ENCODE measurements around the gene GJB6. TPM values are rescaled to one million over a fixed set of nuclear protein-coding genes. Genes with fewer than 3 reads are reported as not detected.

Gene GJB6
- total RNA-seq, 5 donors from 2014 or later (not counting 1 experiment from before 2014, with no cell fraction given), result 1.1 to 5.2 (median 2.9) TPM

- ChIA-PET CTCF (interaction anchor here in 1 of 2 donors (0.7 kb wide), 1 partner anchor 74 kb away, joined by 8 read pairs; no protein-coding TSS in a partner anchor), POLR2A (no interaction called here)
- Mint-ChIP-seq H3K27me3 (peaks cover 7 to 19% of the 10 kb centered on the region in 2 donors), H3K36me3 (no peaks in the 10 kb centered on the region), H3K9me3 (no peaks in the 10 kb centered on the region), H3K4me3 (no peak overlapping the region), H3K27ac (no peak overlapping the region), H3K4me1 (no peaks in the 10 kb centered on the region)
- H3K27ac ChIP-seq (ENCODE audit: low read length), result no peak overlapping the region
- H3K4me1 ChIP-seq (ENCODE audit: control insufficient read depth in 1 of 2, extremely low read depth in 1 of 2, insufficient read depth in 2 of 2, low read length in 2 of 2), result no peaks in the 10 kb centered on the region
- no peak for ATAC-seq (replicated peaks in 1 of 4)
- no peaks in the 10 kb centered on the region for H3K9me3 ChIP-seq
- 87% methylated on average over 6 of the region's 9 CpGs for WGBS (ENCODE audit: insufficient coverage)
- no peak overlapping the region for H3K4me3 ChIP-seq (ENCODE audit: control insufficient read depth in 1 of 2, extremely low read depth in 1 of 2, low read length in 1 of 2)
- peaks cover 0 to 27% of the 10 kb centered on the region in 2 experiments for H3K27me3 ChIP-seq (replicated peaks in 1 of 2; ENCODE audit: control insufficient read depth in 2 of 2, extremely low read depth in 1 of 2, insufficient read depth in 2 of 2, low read length in 1 of 2)
- no peaks in the 10 kb centered on the region for H3K36me3 ChIP-seq (ENCODE audit: control insufficient read depth in 2 of 2, extremely low read depth in 1 of 2, insufficient read depth in 1 of 2, low read length in 1 of 2)
- DNase-seq, result no peak
Measured at GRCh38 chr13:20270163-20270865, 38.2 kb upstream of the GJB6 start.

- Mint-ChIP-seq H3K4me1 (peaks cover 0 to 6% (median 0%) of the 10 kb centered on the region in 3 donors), H3K36me3 (no peaks in the 10 kb centered on the region), H3K4me3 (no peak overlapping the region), H3K9me3 (no peaks in the 10 kb centered on the region), H3K27ac (no peak overlapping the region), H3K27me3 (peaks cover 3 to 7% of the 10 kb centered on the region in 2 donors)
- no peaks in the 10 kb centered on the region for H3K36me3 ChIP-seq (ENCODE audit: control insufficient read depth in 2 of 2, extremely low read depth in 1 of 2, insufficient read depth in 1 of 2, low read length in 1 of 2)
- ATAC-seq (replicated peaks in 1 of 4), result peak in 1 of 4 experiments; percentile 24
- 53% methylated on average over 5 of the region's 9 CpGs for WGBS (ENCODE audit: insufficient coverage)
- no peak overlapping the region for H3K27ac ChIP-seq (ENCODE audit: low read length)
- no peaks in the 10 kb centered on the region for H3K4me1 ChIP-seq (ENCODE audit: control insufficient read depth in 1 of 2, extremely low read depth in 1 of 2, insufficient read depth in 2 of 2, low read length in 2 of 2)
- no peaks in the 10 kb centered on the region for H3K9me3 ChIP-seq
- ChIA-PET POLR2A (no interaction called here), CTCF (no interaction called here)
- no peak for DNase-seq
- peaks cover 0 to 13% of the 10 kb centered on the region in 2 experiments for H3K27me3 ChIP-seq (replicated peaks in 1 of 2; ENCODE audit: control insufficient read depth in 2 of 2, extremely low read depth in 1 of 2, insufficient read depth in 2 of 2, low read length in 1 of 2)
- H3K4me3 ChIP-seq (ENCODE audit: control insufficient read depth in 1 of 2, extremely low read depth in 1 of 2, low read length in 1 of 2), result no peak overlapping the region
Measured at GRCh38 chr13:20264271-20265018, 32.3 kb upstream of the GJB6 start.

GRCh38 chr13:20263393-20264044, 31.4 kb upstream of the GJB6 start:
- Mint-ChIP-seq H3K36me3 (no peaks in the 10 kb centered on the region), H3K27ac (no peak overlapping the region), H3K4me3 (no peak overlapping the region), H3K27me3 (peaks cover 5 to 7% of the 10 kb centered on the region in 2 donors), H3K9me3 (no peaks in the 10 kb centered on the region), H3K4me1 (peaks cover 0 to 6% (median 0%) of the 10 kb centered on the region in 3 donors)
- no peak overlapping the region for H3K27ac ChIP-seq (ENCODE audit: low read length)
- no peak for ATAC-seq (replicated peaks in 1 of 4)
- WGBS (ENCODE audit: insufficient coverage), result 100% methylated on average over 5 of the region's 8 CpGs
- H3K27me3 ChIP-seq (replicated peaks in 1 of 2; ENCODE audit: control insufficient read depth in 2 of 2, extremely low read depth in 1 of 2, insufficient read depth in 2 of 2, low read length in 1 of 2), result peaks cover 0 to 15% of the 10 kb centered on the region in 2 experiments
- H3K36me3 ChIP-seq (ENCODE audit: control insufficient read depth in 2 of 2, extremely low read depth in 1 of 2, insufficient read depth in 1 of 2, low read length in 1 of 2), result no peaks in the 10 kb centered on the region
- no peak for DNase-seq
- ChIA-PET CTCF (no interaction called here), POLR2A (no interaction called here)
- no peaks in the 10 kb centered on the region for H3K4me1 ChIP-seq (ENCODE audit: control insufficient read depth in 1 of 2, extremely low read depth in 1 of 2, insufficient read depth in 2 of 2, low read length in 2 of 2)
- H3K9me3 ChIP-seq, result no peaks in the 10 kb centered on the region
- no peak overlapping the region for H3K4me3 ChIP-seq (ENCODE audit: control insufficient read depth in 1 of 2, extremely low read depth in 1 of 2, low read length in 1 of 2)

GRCh38 chr13:20258963-20259288, 26.8 kb upstream of the GJB6 start:
- H3K4me1 ChIP-seq (ENCODE audit: control insufficient read depth in 1 of 2, extremely low read depth in 1 of 2, insufficient read depth in 2 of 2, low read length in 2 of 2), result no peaks in the 10 kb centered on the region
- no peaks in the 10 kb centered on the region for H3K9me3 ChIP-seq
- Mint-ChIP-seq H3K27ac (no peak overlapping the region), H3K4me3 (no peak overlapping the region), H3K9me3 (no peaks in the 10 kb centered on the region), H3K4me1 (peaks cover 0 to 2% (median 0%) of the 10 kb centered on the region in 3 donors), H3K36me3 (no peaks in the 10 kb centered on the region), H3K27me3 (peaks cover 2 to 7% of the 10 kb centered on the region in 2 donors)
- DNase-seq, result no peak
- ChIA-PET CTCF (no interaction called here), POLR2A (no interaction called here)
- no peak overlapping the region for H3K4me3 ChIP-seq (ENCODE audit: control insufficient read depth in 1 of 2, extremely low read depth in 1 of 2, low read length in 1 of 2)
- no peaks in the 10 kb centered on the region for H3K36me3 ChIP-seq (ENCODE audit: control insufficient read depth in 2 of 2, extremely low read depth in 1 of 2, insufficient read depth in 1 of 2, low read length in 1 of 2)
- ATAC-seq (replicated peaks in 1 of 4), result no peak
- H3K27me3 ChIP-seq (replicated peaks in 1 of 2; ENCODE audit: control insufficient read depth in 2 of 2, extremely low read depth in 1 of 2, insufficient read depth in 2 of 2, low read length in 1 of 2), result peaks cover 0 to 2% of the 10 kb centered on the region in 2 experiments
- no CpG with 5 or more reads among the region's 4 CpGs for WGBS (ENCODE audit: insufficient coverage)
- no peak overlapping the region for H3K27ac ChIP-seq (ENCODE audit: low read length)

- H3K27me3 Mint-ChIP-seq, result peaks cover 2 to 5% of the 10 kb centered on the region in 2 donors
Measured at GRCh38 chr13:20258208-20258962, 26.3 kb upstream of the GJB6 start.

GRCh38 chr13:20254076-20254475, 22.0 kb upstream of the GJB6 start:
- Histone ChIP-seq H3K4me3 (ENCODE audit: control insufficient read depth in 1 of 2, extremely low read depth in 1 of 2, low read length in 1 of 2) (no peak overlapping the region), H3K27me3 (replicated peaks in 1 of 2; ENCODE audit: control insufficient read depth in 2 of 2, extremely low read depth in 1 of 2, insufficient read depth in 2 of 2, low read length in 1 of 2) (peaks cover 0 to 10% of the 10 kb centered on the region in 2 experiments), H3K4me1 (ENCODE audit: control insufficient read depth in 1 of 2, extremely low read depth in 1 of 2, insufficient read depth in 2 of 2, low read length in 2 of 2) (no peaks in the 10 kb centered on the region), H3K36me3 (ENCODE audit: control insufficient read depth in 2 of 2, extremely low read depth in 1 of 2, insufficient read depth in 1 of 2, low read length in 1 of 2) (no peaks in the 10 kb centered on the region), H3K9me3 (no peaks in the 10 kb centered on the region), H3K27ac (ENCODE audit: low read length) (no peak overlapping the region)
- ChIA-PET POLR2A (no interaction called here), CTCF (no interaction called here)
- no peak overlapping the region for H3K27ac Mint-ChIP-seq
- H3K4me3 Mint-ChIP-seq, result no peak overlapping the region
- WGBS (ENCODE audit: insufficient coverage), result no CpG with 5 or more reads among the region's 4 CpGs
- H3K36me3 Mint-ChIP-seq, result no peaks in the 10 kb centered on the region
- no peak for ATAC-seq (replicated peaks in 1 of 4)
- H3K27me3 Mint-ChIP-seq, result peaks cover 2 to 5% of the 10 kb centered on the region in 2 donors
- no peak for DNase-seq
- no peaks in the 10 kb centered on the region for H3K4me1 Mint-ChIP-seq
- H3K9me3 Mint-ChIP-seq, result no peaks in the 10 kb centered on the region

More at GRCh38 chr13:20258208-20258962, 26.3 kb upstream of the GJB6 start:
- peaks cover 0 to 6% of the 10 kb centered on the region in 2 experiments for H3K27me3 ChIP-seq (replicated peaks in 1 of 2; ENCODE audit: control insufficient read depth in 2 of 2, extremely low read depth in 1 of 2, insufficient read depth in 2 of 2, low read length in 1 of 2)
- H3K9me3 ChIP-seq, result no peaks in the 10 kb centered on the region
- ATAC-seq (replicated peaks in 1 of 4) (no peak), DNase-seq (no peak)
- no peaks in the 10 kb centered on the region for H3K4me1 ChIP-seq (ENCODE audit: control insufficient read depth in 1 of 2, extremely low read depth in 1 of 2, insufficient read depth in 2 of 2, low read length in 2 of 2)
- H3K4me3 ChIP-seq (ENCODE audit: control insufficient read depth in 1 of 2, extremely low read depth in 1 of 2, low read length in 1 of 2), result no peak overlapping the region
- Mint-ChIP-seq H3K9me3 (no peaks in the 10 kb centered on the region), H3K4me3 (no peak overlapping the region), H3K27ac (no peak overlapping the region), H3K36me3 (no peaks in the 10 kb centered on the region), H3K4me1 (no peaks in the 10 kb centered on the region)
- ChIA-PET CTCF (no interaction called here), POLR2A (no interaction called here)
- no peaks in the 10 kb centered on the region for H3K36me3 ChIP-seq (ENCODE audit: control insufficient read depth in 2 of 2, extremely low read depth in 1 of 2, insufficient read depth in 1 of 2, low read length in 1 of 2)
- H3K27ac ChIP-seq (ENCODE audit: low read length), result no peak overlapping the region
- 89% methylated on average over 9 of the region's 15 CpGs for WGBS (ENCODE audit: insufficient coverage)

Measured in T-cell (primary cell).